Measurements from ENCODE around the gene RECK. TPM values are rescaled to one million over a fixed set of nuclear protein-coding genes. Genes with fewer than 3 reads are reported as not detected.

Gene RECK
- total RNA-seq, 1 donor from 2014 or later: 48.2 TPM

GRCh38 chr9:36147441-36148175 lies 110.9 kb downstream of the RECK start:
- H3K36me3 Mint-ChIP-seq (ENCODE audit: low read depth, unreplicated experiment): peaks cover 22% of the 10 kb centered on the region
- no peak for DNase-seq (ENCODE audit: low spot score)
- peak overlapping the region; percentile 79 for H3K4me3 Mint-ChIP-seq (ENCODE audit: unreplicated experiment)
- H3K4me1 Mint-ChIP-seq (ENCODE audit: unreplicated experiment): peaks cover 20% of the 10 kb centered on the region
- no peak for TF ChIP-seq CTCF (IDR thresholded peaks at IDR 0.05; ENCODE audit: unreplicated experiment)
- no peak overlapping the region for H3K27ac Mint-ChIP-seq (ENCODE audit: unreplicated experiment)
- H3K9me3 Mint-ChIP-seq (ENCODE audit: unreplicated experiment): peaks cover 5% of the 10 kb centered on the region
- H3K27me3 Mint-ChIP-seq (ENCODE audit: unreplicated experiment): peaks cover 18% of the 10 kb centered on the region

DNA sequence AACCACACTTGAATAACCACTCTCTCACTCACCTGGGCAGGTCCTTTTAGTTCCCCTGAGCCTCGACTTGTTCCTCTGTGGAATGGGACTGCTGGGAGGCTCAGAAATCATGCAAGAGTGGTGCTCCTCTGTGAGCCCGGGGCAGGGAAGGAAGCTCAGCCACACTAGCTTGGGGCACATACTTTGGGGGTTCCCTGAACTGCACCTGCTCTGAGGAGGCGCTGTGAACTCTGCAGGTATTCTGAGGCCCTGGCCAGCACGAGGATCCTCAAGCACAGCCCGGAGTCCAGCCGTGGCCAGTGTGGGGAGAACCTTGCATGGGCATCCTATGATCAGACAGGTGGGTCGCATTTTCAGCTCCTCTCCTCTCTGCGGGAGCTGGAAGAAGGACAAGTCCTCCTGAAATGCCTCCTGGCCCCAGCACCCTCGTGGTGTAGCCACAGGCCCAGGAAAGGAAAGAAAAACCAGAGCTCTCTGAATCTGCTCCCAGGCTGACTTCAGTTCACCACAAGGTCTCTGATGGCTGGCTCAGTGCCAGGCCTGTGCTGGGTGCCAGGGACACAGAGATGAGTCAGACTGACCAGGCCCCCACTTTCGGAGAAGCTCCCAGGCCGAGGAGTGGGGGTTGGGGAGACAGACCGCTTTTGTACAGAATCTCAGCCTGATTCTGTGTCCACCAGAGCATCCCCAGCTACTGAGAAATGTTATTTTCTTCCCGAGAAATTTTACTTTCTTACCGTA lies 111.8 kb downstream of the RECK start:
- no peak for TF ChIP-seq CTCF (IDR thresholded peaks at IDR 0.05; ENCODE audit: unreplicated experiment)
- no peak overlapping the region for H3K27ac Mint-ChIP-seq (ENCODE audit: unreplicated experiment)
- peaks cover 5% of the 10 kb centered on the region for H3K9me3 Mint-ChIP-seq (ENCODE audit: unreplicated experiment)
- H3K4me3 Mint-ChIP-seq (ENCODE audit: unreplicated experiment): no peak overlapping the region
- H3K4me1 Mint-ChIP-seq (ENCODE audit: unreplicated experiment): peaks cover 20% of the 10 kb centered on the region
- H3K27me3 Mint-ChIP-seq (ENCODE audit: unreplicated experiment): peaks cover 16% of the 10 kb centered on the region
- DNase-seq (ENCODE audit: low spot score): no peak
- peaks cover 22% of the 10 kb centered on the region for H3K36me3 Mint-ChIP-seq (ENCODE audit: low read depth, unreplicated experiment)

GRCh38 chr9:36149197-36149596 lies 112.5 kb downstream of the RECK start:
- H3K4me1 Mint-ChIP-seq (ENCODE audit: unreplicated experiment): peaks cover 22% of the 10 kb centered on the region
- H3K27me3 Mint-ChIP-seq (ENCODE audit: unreplicated experiment): peaks cover 18% of the 10 kb centered on the region
- no peak overlapping the region for H3K27ac Mint-ChIP-seq (ENCODE audit: unreplicated experiment)
- DNase-seq (ENCODE audit: low spot score): no peak
- no peak overlapping the region for H3K4me3 Mint-ChIP-seq (ENCODE audit: unreplicated experiment)
- peaks cover 5% of the 10 kb centered on the region for H3K9me3 Mint-ChIP-seq (ENCODE audit: unreplicated experiment)
- H3K36me3 Mint-ChIP-seq (ENCODE audit: low read depth, unreplicated experiment): peaks cover 21% of the 10 kb centered on the region
- TF ChIP-seq CTCF (IDR thresholded peaks at IDR 0.05; ENCODE audit: unreplicated experiment): no peak

DNA sequence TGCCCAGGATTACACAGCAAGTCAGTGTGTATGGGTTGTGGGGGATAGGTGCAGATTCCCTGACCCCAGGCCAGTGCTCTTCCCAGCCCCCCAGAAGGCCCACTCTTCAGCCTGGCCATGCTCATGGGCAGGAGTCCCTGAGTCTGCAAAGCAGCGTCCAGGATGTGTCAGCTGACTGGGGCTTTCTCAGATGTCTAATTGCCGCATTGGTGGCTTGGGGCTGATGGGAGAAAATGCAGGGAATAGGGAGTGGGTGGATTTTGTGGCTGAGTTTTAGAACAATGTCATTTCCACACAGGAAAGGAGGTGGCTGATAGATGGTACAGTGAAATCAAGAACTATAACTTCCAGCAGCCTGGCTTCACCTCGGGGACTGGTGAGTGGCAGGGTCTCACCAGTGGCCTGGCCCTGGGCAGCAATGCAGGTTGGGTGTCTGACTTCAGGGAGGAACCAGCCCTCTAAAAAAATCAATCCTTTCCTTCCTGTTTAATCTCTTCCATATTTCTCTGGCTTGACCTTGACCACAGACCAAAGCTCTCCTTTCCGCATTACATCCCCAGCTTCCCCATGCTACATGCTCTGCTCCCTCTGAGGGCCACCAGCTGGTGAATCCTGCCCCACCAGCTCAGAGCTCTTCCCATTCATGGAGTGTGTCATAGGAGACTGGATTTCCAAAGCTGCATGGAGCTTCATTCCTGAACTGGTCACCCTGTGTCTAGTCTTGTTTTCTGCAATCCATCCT lies 114.0 kb downstream of the RECK start:
- no peak for DNase-seq (ENCODE audit: low spot score)

More for the DNA sequence above, 114.0 kb downstream of the RECK start:
- H3K4me3 Mint-ChIP-seq (ENCODE audit: unreplicated experiment): no peak overlapping the region
- H3K27me3 Mint-ChIP-seq (ENCODE audit: unreplicated experiment): peaks cover 13% of the 10 kb centered on the region
- peaks cover 25% of the 10 kb centered on the region for H3K4me1 Mint-ChIP-seq (ENCODE audit: unreplicated experiment)
- no peaks in the 10 kb centered on the region for H3K9me3 Mint-ChIP-seq (ENCODE audit: unreplicated experiment)
- H3K27ac Mint-ChIP-seq (ENCODE audit: unreplicated experiment): peak overlapping the region; percentile 57
- peaks cover 12% of the 10 kb centered on the region for H3K36me3 Mint-ChIP-seq (ENCODE audit: low read depth, unreplicated experiment)
- TF ChIP-seq CTCF (IDR thresholded peaks at IDR 0.05; ENCODE audit: unreplicated experiment): no peak

All from endothelial cell (in vitro differentiated cells).